Neural cell (in vitro differentiated cells): Measurements from ENCODE around the gene CFAP45. TPM values are rescaled to one million over a fixed set of nuclear protein-coding genes. Genes with fewer than 3 reads are reported as not detected.

ENCODE experiments used
- H2AFZ ChIP-seq: fragments of 200-600, 300-800 bp; sonication (generic), shearing (Covaris generic); 2 replicates; pipeline ENCODE4 v1.6.0; 2014; ENCODE audit warnings: low read depth, mild to moderate bottlenecking, antibody characterized with exemption, low read length, moderate library complexity
- H3F3A ChIP-seq: fragments of 200-600 bp; shearing (Covaris generic); 2 replicates; pipeline ENCODE4 v1.6.1; 2016; ENCODE audit warnings: mild to moderate bottlenecking, moderate library complexity, mixed read lengths, antibody characterized with exemption, low read length; ENCODE audit not compliant: insufficient read depth, poor library complexity, severe bottlenecking
- H3K27ac ChIP-seq: fragments of 200-600, 300-800 bp; sonication (generic), shearing (Covaris generic); 2 replicates; pipeline ENCODE4 v1.5.1; 2014; ENCODE audit warnings: mild to moderate bottlenecking, low read length, moderate library complexity
- H3K27me3 ChIP-seq: fragments of 300-800, 200-600 bp; sonication (generic), shearing (Covaris generic); 2 replicates; pipeline ENCODE4 v1.6.0; 2014; ENCODE audit warnings: mild to moderate bottlenecking, low read depth, low read length, moderate library complexity; ENCODE audit not compliant: insufficient read depth
- H3K36me3 ChIP-seq: fragments of 300-800, 200-600 bp; sonication (generic), shearing (Covaris generic); 2 replicates; pipeline ENCODE4 v1.5.1; 2014; ENCODE audit warnings: mild to moderate bottlenecking, antibody characterized with exemption, low read length, moderate library complexity; ENCODE audit not compliant: insufficient read depth
- H3K4me2 ChIP-seq: fragments of 300-800, 200-600 bp; sonication (generic), shearing (Covaris generic); 2 replicates; pipeline ENCODE4 v1.6.0; 2014; ENCODE audit warnings: mild to moderate bottlenecking, low read length
- H3K4me3 ChIP-seq: fragments of 300-800, 200-600 bp; sonication (generic), shearing (Covaris generic); 2 replicates; pipeline ENCODE4 v1.5.1; 2014; ENCODE audit warnings: mild to moderate bottlenecking, low read length, moderate library complexity
- H3K79me2 ChIP-seq: fragments of 200-600 bp; shearing (Covaris generic); replicated peaks from 2 replicates; pipeline ENCODE4 v1.6.0; 2014; ENCODE audit warnings: mild to moderate bottlenecking, low read length, moderate library complexity; ENCODE audit not compliant: insufficient read depth
- H3K9ac ChIP-seq: fragments of 300-800, 200-600 bp; sonication (generic), shearing (Covaris generic); 2 replicates; pipeline ENCODE4 v1.6.1; 2016; ENCODE audit warnings: mild to moderate bottlenecking, low read length, mixed read lengths
- H3K9me2 ChIP-seq: fragments of 200-600 bp; shearing (Covaris generic); 2 replicates; pipeline ENCODE4 v1.6.1; 2016; ENCODE audit warnings: mild to moderate bottlenecking, low read length, mixed read lengths; ENCODE audit not compliant: insufficient read depth
- H3K9me3 ChIP-seq: fragments of 200-600, 300-800 bp; sonication (generic), shearing (Covaris generic); 2 replicates; pipeline ENCODE4 v1.6.1; 2016; ENCODE audit warnings: mild to moderate bottlenecking, mixed run types, low read length, moderate library complexity, mixed read lengths
- H4K20me1 ChIP-seq: fragments of 200-600 bp; shearing (Covaris generic); 2 replicates; pipeline ENCODE4 v1.6.1; 2016; ENCODE audit warnings: mild to moderate bottlenecking, mixed run types; ENCODE audit not compliant: insufficient read depth
- CTCF ChIP-seq: fragments of 450-650 bp; IDR thresholded peaks from 2 replicates; pipeline ENCODE4 v1.5.1; 2014; ENCODE audit warnings: antibody characterized with exemption, mild to moderate bottlenecking, moderate library complexity; ENCODE audit not compliant: poor library complexity, severe bottlenecking
- EP300 ChIP-seq: fragments of 450-650 bp; conservative IDR thresholded peaks from 2 replicates; pipeline ENCODE4 v1.6.1; 2014; ENCODE audit warnings: antibody characterized with exemption, mild to moderate bottlenecking, moderate library complexity; ENCODE audit not compliant: poor library complexity, severe bottlenecking
- EZH2 ChIP-seq: fragments of 200-600, 300-800 bp; shearing (Covaris generic), sonication (generic); IDR thresholded peaks from 2 replicates; pipeline ENCODE4 v1.6.1; 2014; ENCODE audit warnings: antibody characterized with exemption, low read length, borderline replicate concordance, mild to moderate bottlenecking; ENCODE audit not compliant: insufficient read depth, poor library complexity, severe bottlenecking
- MXI1 ChIP-seq: fragments of 450-650 bp; conservative IDR thresholded peaks from 2 replicates; pipeline ENCODE4 v1.6.1; 2014; ENCODE audit warnings: antibody characterized with exemption, mild to moderate bottlenecking; ENCODE audit not compliant: poor library complexity, severe bottlenecking
- POLR2AphosphoS5 ChIP-seq: IDR thresholded peaks from 2 replicates; pipeline ENCODE4 v1.6.1; 2012
- RAD21 ChIP-seq: fragments of 450-650 bp; conservative IDR thresholded peaks from 2 replicates; pipeline ENCODE4 v1.6.1; 2014; ENCODE audit warnings: antibody characterized with exemption, mild to moderate bottlenecking, moderate library complexity
- REST ChIP-seq: IDR thresholded peaks from 2 replicates; pipeline ENCODE4 v1.6.1; 2012; ENCODE audit warnings: borderline replicate concordance
- SMC3 ChIP-seq: fragments of 450-650 bp; conservative IDR thresholded peaks from 2 replicates; pipeline ENCODE4 v1.6.1; 2014; ENCODE audit warnings: antibody characterized with exemption, mild to moderate bottlenecking, moderate library complexity; ENCODE audit not compliant: poor library complexity
- TAF1 ChIP-seq: IDR thresholded peaks from 2 replicates; pipeline ENCODE4 v1.6.1; 2012; ENCODE audit warnings: low read depth
- polyA plus RNA-seq: library from polyadenylated mRNA; depleted of rRNA; stranded (reverse); fragments of >200 nt; gene quantifications from 2 replicates; pipeline ENCODE4 v1.2.3, GENCODE V29; 2014

CFAP45 gene
- polyA plus RNA-seq, 1 donor from 2014 or later, result 0.12 TPM

- H3K9me3 ChIP-seq, result no peaks in the 10 kb centered on the region
- TF ChIP-seq EP300 (no peak), MXI1 (no peak), TAF1 (no peak), REST (no peak), POLR2AphosphoS5 (no peak), SMC3 (no peak), RAD21 (no peak)
- no peaks in the 10 kb centered on the region for H3K36me3 ChIP-seq
- H3K4me2 ChIP-seq, result no peak overlapping the region
- H3K27me3 ChIP-seq, result no peaks in the 10 kb centered on the region
- no peak overlapping the region for H3K4me3 ChIP-seq
- H4K20me1 ChIP-seq, result no peaks in the 10 kb centered on the region
- no peaks in the 10 kb centered on the region for H3F3A ChIP-seq
- H3K79me2 ChIP-seq, result no peaks in the 10 kb centered on the region
- H3K27ac ChIP-seq, result no peak overlapping the region
- H2AFZ ChIP-seq, result no peak overlapping the region
- no peaks in the 10 kb centered on the region for H3K9me2 ChIP-seq
- no peak overlapping the region for H3K9ac ChIP-seq
These were observed 18.1 kb downstream of the CFAP45 start for GRCh38 chr1:159881622-159882526.

- no peaks in the 10 kb centered on the region for H3F3A ChIP-seq
- H3K4me2 ChIP-seq, result no peak overlapping the region
- TF ChIP-seq EP300, result no peak
- TF ChIP-seq RAD21, result no peak
- no peak for TF ChIP-seq POLR2AphosphoS5
- TF ChIP-seq SMC3, result no peak
- TF ChIP-seq EZH2, result no peak
- TF ChIP-seq TAF1, result no peak
- TF ChIP-seq MXI1, result no peak
- TF ChIP-seq CTCF, result no peak
- TF ChIP-seq REST, result no peak
- H2AFZ ChIP-seq, result no peak overlapping the region
- H3K79me2 ChIP-seq, result no peaks in the 10 kb centered on the region
- no peaks in the 10 kb centered on the region for H3K36me3 ChIP-seq
- no peak overlapping the region for H3K27ac ChIP-seq
- no peaks in the 10 kb centered on the region for H4K20me1 ChIP-seq
- no peaks in the 10 kb centered on the region for H3K9me2 ChIP-seq
- H3K27me3 ChIP-seq, result no peaks in the 10 kb centered on the region
- no peaks in the 10 kb centered on the region for H3K9me3 ChIP-seq
- H3K9ac ChIP-seq, result no peak overlapping the region
- H3K4me3 ChIP-seq, result no peak overlapping the region
These were observed 19.5 kb downstream of the CFAP45 start for GRCh38 chr1:159880430-159880829.
